GM15510 (cell line): Measurements from ENCODE around the gene TECR.

ENCODE experiments used
- POLR2A ChIP-seq: IDR thresholded peaks from 3 replicates; pipeline ENCODE4 v1.6.1; 2011; ENCODE audit warnings: borderline replicate concordance; ENCODE audit not compliant: insufficient read length; ENCODE audit errors: extremely low read depth

The TECR gene, protein sequence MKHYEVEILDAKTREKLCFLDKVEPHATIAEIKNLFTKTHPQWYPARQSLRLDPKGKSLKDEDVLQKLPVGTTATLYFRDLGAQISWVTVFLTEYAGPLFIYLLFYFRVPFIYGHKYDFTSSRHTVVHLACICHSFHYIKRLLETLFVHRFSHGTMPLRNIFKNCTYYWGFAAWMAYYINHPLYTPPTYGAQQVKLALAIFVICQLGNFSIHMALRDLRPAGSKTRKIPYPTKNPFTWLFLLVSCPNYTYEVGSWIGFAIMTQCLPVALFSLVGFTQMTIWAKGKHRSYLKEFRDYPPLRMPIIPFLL

GRCh38 chr19:14529254-14530004, at the start of gene TECR:
Gene TECR (plus strand): TSS chr19:14529594. CDS start chr19:14529697, 103 bp downstream.
- TF ChIP-seq POLR2A, result peak; percentile 98

DNA sequence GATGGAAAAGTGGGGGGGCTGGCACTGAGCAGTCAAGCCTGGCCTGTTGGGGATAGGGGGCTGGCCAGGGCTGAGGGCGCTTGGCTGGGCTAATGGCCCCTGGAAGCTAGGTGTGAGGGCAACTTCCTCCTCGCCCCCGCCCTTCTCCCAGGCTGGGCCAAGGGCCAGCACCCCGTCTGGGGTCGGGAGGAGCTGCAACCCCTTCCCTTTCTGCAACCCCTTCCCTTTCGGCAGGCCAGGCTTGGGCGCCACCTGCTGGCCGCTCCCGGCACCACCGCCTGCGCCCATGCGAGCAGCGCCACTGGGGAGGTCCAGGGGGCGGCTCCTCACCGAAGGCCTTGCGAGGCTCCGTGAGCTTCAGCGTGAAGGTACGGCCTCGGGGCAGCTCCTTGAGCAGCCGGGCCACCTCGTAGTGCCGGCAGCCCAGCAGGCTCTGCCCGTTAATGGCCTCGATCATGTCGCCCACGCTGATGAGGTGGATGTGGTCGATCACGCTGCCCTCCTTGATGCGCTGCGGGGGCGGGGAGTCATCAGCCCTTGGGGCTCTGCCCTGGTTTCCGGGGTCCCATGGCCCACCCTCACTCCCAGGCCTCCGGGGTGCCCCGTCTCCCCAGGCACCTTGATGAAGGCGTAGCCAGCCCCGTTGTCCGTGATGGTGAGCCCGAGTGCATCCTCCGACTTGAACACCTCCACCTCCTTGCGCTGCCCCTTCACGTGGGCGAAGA, 49.3 kb upstream of the TECR start:
- TF ChIP-seq POLR2A, result no peak

GRCh38 chr19:14480700-14481079, 48.7 kb upstream of the TECR start:
- no peak for TF ChIP-seq POLR2A

- TF ChIP-seq POLR2A, result no peak
Observed at GRCh38 chr19:14482172-14482941, 47.0 kb upstream of the TECR start.

GRCh38 chr19:14487370-14488125, 41.8 kb upstream of the TECR start:
- no peak for TF ChIP-seq POLR2A

- TF ChIP-seq POLR2A, result no peak
Observed at GRCh38 chr19:14492756-14493337, 36.5 kb upstream of the TECR start.

GRCh38 chr19:14494411-14494810, 35.0 kb upstream of the TECR start:
- TF ChIP-seq POLR2A, result no peak

- no peak for TF ChIP-seq POLR2A
Observed at GRCh38 chr19:14494910-14495671, 34.3 kb upstream of the TECR start.

GRCh38 chr19:14495672-14496028, 33.7 kb upstream of the TECR start:
- no peak for TF ChIP-seq POLR2A

- peak; percentile 31 for TF ChIP-seq POLR2A
Observed at GRCh38 chr19:14496029-14496833, 33.2 kb upstream of the TECR start, which contains the start of gene GIPC1. Gene GIPC1 (minus strand): TSS chr19:14496127. CDS start chr19:14482976, 13,151 bp downstream.

DNA sequence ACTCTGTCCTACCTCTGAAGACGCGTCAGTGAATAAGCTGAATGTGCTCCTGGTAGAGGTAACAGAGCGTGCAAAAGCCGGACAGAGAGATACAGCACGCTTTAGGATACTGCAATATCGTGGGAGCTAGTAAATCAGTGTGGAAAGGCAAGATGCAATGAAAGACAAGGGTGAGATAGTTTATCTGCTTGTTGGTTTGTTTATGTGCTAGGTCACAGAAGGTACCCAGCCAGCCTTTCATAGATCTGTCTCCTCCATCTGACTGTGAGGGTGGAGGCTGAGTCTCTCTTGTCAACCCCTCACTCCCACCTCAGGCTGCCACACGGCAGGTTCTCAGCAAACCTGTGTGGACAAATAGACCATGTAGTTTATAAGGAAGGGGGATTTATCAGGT, 32.6 kb upstream of the TECR start:
- TF ChIP-seq POLR2A, result no peak
